HG03103 (cell line): ENCODE data around the gene SLC9A3.

Experiments used
- ATAC-seq: cut with Tn5 transposase; IDR thresholded peaks from one replicate; pipeline ENCODE4 v1.9.1; 2021; ENCODE audit warnings: low read depth; ENCODE audit not compliant: unreplicated experiment

The SLC9A3 gene

DNA sequence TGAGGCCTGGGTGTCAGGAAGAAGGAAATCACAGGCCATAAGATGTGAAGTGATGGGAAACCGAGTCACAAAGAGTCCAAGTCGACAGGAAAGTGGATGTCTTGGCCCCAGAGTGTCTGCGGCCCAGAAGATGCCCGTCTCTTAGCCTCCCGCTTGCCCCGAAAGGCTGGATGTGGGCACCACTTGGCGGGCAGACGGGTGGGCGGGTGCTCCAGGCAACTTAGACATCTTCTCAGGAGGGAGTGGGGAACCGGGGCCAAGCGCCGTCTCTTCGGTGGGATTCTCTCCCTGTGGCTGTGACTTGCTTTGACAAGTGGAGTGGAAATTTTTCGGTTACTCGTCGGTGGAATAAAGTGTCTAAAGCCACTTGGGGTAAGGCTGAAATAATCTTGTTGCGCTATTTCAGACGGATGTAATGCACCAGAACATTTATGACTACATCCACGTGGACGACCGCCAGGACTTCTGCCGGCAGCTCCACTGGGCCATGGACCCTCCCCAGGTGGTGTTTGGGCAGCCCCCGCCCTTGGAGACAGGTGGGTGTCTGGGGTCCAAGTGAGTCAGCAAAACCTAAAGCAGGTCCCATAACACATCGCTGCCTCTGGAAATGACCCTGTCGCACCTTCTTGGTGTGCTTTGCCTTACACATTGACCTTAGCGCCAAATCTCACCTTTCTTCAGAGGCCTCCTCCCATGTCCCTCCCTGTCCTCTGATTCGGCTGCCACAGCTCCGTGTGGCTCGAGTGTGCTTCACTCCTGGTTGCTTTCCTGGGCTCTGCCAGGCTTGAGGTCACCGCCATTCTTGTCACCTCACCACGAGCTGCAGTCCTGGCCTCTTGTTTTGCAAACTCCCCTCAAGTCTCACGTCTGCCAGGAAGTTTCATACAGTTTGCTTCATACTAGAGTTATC lies 101.7 kb downstream of the SLC9A3 start:
- no peak for ATAC-seq

- no peak for ATAC-seq
These were observed 102.3 kb downstream of the SLC9A3 start for GRCh38 chr5:421901-422300.

DNA sequence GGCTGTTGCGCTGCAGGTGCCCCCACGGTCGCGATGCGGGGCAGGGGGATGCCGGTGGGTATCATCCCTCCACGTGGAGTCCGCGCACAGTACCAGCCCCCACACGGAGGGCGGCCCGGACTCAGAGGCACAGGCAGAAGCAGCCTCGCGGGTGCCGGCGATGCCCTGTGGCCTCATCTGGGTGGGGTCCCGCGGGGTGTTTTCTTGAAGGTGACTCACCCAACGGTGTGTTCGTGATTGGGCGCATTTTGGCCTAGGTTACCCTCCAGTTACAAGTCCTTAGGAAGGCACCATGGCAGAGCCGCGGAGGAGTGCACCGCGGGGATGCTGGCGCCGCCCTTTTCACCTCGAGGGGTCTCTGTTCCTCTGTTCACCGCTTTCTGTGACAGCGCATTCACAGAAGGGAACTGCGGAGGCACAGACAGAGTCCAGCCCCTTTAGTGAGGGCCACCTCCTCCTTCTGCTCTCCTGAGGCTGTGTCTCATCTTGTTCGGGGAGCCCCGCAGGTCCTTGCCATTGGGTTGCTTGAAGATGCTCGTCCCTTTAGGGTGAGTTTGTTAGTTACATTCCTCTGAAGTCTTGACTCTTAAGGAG lies 102.9 kb downstream of the SLC9A3 start:
- no peak for ATAC-seq

DNA sequence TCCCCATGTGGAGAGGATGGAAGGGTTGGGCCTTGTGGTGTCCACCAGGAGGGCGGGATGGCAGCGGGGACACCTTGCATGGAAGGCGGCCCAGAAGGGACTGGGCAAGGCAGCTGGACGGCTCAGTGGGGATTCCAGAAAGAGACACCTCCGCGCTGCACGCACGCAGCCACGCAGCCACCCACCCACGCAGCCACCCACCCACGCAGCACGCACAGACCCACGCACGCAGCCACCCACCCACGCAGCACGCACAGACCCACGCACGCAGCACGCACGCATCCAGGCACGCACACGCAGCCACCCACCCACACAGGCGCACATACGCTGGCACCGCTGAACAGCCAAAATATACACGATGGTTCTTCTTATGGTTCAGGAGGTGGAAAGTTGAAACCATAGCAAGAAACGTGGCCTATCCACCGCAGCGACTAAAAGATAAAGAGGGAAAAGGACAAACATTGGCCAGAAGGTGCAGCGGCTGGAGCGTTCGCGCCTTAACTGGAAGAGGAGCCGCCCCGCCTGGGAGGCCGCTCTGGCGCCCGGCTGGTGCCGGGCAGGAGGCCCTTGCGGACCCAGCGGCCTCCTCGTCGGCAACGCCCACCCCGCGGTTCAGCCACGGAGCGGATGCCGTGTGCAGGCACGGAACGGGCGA lies 103.5 kb downstream of the SLC9A3 start:
- ATAC-seq: no peak
